HG03354 (cell line): ENCODE measurements around the gene OR52E2.

Experiments
- ATAC-seq: cut with Tn5 transposase; IDR thresholded peaks from one replicate; pipeline ENCODE4 v1.9.1; 2021; ENCODE audit warnings: mild to moderate bottlenecking; ENCODE audit not compliant: unreplicated experiment, poor library complexity, severe bottlenecking

OR52E2 gene

GRCh38 chr11:5036669-5037068 lies 22.8 kb downstream of the OR52E2 start:
- no peak for ATAC-seq

GRCh38 chr11:5021996-5022395 lies 37.4 kb downstream of the OR52E2 start:
- ATAC-seq, result no peak

DNA sequence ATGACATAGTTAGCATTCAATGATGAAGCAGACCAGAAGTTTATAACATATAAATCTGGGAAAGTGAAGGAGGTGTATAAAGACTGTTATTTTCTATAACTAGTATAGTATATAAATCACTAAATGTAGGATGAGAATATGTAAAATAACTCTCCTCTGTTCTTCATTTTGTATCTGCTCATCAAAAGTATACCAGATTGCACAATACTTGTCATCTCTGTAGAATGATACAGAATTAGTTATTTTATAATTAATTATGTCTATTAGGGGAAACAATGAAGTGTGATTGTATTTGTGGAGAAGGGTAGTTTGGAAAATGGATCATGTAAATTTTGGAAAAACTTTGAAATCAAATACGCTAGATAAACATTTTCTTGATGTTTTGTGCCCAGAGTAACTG lies 46.4 kb downstream of the OR52E2 start:
- no peak for ATAC-seq

DNA sequence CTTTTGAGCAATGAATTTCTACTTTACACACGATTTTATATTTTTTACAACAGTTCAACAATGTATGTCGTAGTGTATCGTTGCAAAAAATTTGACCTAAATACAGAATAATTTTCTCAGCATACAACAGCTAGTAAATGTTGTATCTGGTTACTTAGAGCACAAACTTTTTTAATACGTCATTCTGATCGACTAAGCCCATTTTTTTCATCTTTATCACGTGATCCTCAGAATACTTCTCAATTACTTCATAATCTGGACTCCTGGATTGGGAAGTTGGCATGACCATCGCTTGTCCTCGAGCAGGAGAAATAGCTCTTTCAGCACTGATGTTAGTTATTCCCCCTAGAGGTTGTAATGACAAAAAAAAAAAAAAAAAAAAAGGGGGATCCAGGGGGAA lies 48.2 kb downstream of the OR52E2 start:
- ATAC-seq, result no peak
